Activated CD4-positive, alpha-beta T cell treated with anti-CD3 and anti-CD28 coated beads, Interleukin-10, Interleukin-2, amounts not matched to agents 100 ng/mL and 50 ng/mL, durations not matched to agents 16 hours and 8 hours (primary cell): ENCODE data around the gene CLK3.
"Not testable (repeated sequence)": the region's sequence is repeated elsewhere in the genome, so short reads cannot be mapped to it uniquely, and the experiment has no call there.

ENCODE experiments used
- DNase-seq: peaks from one replicate; pipeline ENCODE4 v3.0.0-alpha.2; 2020

CLK3 gene

GRCh38 chr15:74646480-74646879 is 30.8 kb downstream of the CLK3 start:
- DNase-seq, result no peak

DNA sequence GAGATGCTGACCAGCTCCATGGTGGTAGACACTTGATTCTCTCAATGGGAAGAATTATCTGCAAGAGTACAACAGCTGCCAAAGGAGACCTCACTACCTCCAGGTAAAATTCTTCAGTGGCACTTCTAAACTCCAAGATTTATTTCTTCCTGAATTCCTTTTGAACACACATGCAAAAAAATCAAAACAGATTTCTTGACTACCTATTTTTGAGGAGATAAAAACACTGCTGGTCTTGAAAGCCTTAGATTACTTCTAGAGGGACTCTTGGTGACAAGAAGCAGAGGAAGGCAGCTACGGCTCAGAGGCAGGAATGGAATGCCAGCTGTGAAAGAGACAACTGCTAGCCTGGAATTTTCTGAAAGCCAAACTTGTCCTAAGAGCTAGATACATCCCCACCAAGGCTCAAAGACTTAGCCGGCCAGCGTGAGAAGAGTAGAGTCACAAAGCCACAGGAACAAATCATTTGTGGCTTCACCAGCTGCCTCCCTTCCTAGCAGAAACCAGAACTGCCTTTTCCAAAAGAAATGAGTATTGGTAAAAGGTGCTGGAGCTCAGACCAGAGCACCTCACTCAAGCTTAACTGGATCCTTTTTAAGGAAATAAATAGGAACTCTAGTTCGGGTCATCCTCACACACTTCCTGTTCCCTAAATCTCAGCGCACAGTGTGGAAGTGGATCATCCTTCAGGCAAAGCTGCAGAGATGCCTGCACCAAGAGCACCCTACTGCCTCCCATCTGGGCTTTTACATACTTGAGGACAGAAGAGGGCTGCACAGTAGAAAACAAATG is 32.6 kb downstream of the CLK3 start:
- no peak for DNase-seq

DNA sequence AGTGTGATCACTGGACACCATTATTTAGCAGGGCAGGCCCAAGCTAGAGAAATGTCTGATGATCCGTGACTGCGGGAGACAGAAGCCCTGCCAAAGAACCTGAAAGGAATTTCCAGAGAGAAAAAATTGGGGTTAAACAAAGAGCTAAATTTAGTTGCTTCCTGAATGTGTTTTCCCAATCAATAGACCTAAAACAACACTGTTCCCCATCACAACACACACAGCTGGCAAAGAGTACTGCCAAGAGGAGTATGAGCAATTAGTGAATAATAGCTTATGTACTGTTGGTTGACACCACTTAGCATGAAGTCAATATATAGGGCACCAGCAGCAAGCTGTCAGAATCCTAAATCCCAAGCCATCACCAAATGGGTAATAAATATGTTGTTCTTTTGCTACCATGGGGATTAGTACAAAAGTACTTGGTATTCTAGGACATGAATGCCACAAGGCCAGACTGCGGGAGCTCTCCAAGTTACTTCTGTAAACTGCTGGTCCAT is 35.7 kb downstream of the CLK3 start:
- DNase-seq, result no peak

- no peak for DNase-seq
Measured at GRCh38 chr15:74653426-74654102, 37.9 kb downstream of the CLK3 start.

- peak; percentile 79 for DNase-seq
Measured at GRCh38 chr15:74655424-74655823, 39.8 kb downstream of the CLK3 start.

DNA sequence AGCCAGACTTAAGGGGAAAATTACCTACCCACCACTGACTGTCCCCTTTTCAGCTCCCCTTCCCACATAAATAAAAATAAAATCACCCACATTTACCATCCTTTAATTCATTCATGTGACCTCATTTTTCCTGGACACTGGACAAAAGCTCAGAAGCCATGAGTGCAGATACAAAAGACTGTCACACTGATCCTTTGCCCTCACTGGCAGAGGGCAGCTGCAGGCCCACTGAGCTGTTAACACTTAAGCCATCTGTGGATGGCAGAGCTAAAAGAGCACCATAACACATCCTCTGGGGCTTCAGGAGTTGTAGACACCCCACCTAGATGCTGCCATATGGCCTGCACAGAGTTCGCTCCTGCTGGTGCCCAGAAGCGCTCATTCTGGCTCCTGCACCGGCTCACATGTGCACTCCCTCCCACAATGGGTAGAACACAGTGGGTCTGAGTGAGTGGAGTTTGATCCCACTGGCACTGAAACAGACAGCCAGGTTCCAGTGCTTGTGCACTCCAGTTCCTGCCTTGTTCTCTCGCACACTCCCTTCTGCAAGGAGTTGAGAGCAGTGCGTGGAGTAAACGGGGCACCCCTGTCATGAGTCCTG is 41.4 kb downstream of the CLK3 start:
- no peak for DNase-seq

DNA sequence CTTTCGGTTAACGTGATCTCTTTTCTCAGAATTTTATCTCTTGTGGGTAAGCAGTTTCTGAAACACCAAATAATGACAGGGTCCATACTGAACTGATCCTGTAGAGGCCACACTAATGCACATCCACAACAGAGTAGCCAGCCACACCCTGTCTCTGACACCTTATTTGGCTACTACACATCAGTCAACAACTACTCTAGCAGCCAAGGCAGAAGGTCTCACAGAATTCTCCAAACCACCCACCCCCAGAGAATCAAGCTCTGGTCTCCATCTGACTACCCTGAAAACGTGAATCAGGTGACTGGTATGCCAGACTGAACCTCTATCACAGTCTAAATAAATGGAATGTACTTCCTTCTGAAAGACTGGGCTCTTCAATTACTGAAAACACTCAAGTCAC is 42.2 kb downstream of the CLK3 start:
- DNase-seq, result no peak

DNA sequence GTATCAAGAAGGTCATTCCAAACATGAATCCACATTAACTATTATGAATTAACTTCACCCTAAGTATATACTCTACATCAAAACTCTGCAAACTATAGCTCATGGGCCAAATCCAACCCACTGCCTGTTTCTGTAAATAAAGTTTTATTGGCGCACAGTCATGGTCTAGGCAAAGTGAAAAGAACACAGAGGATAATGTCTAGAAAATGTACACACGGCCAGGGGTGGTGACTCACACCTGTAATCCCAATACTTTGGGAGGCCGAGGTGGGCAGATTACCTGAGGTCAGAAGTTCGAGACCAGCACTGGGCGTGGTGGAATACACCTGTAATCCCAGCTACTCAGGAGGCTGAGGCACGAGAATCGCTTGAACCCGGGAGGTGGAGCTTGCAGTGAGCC is 45.6 kb downstream of the CLK3 start:
- not testable (repeated sequence) for DNase-seq

DNA sequence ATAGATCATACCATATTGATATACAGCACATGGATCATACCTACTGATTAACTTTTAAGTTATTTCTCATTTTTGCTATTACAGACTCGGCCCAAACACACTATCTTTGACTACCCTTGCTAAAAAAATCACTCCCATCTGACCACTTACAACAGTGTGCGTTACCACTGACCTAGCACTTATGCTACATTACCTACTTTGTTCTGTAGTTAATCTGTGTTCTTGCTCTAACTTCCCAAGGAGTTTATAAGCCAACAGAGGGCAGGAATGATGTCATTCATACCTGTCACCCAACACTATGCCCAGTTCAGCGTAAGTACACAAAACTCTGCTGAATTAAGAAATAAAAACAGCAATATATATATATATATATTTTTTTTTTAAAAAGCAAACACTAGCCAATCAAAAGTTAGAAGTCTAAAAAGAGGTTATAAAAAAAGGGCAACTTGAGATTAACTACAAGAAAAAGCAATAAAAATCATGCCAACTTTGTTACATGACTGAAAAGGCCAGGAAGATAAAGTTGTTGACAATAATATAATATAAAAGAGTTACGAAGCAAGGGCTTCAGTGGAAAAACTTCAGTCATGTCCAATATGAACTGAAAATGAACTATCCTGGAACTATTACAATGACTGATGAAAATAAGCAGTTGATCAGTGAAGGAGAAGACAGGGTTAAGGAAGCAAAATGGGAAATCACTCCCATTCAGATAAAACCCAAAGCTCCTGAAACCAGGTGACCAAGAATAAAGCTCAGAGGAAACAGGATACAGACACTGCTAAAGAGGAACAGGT is 46.6 kb downstream of the CLK3 start:
- DNase-seq, result no peak

- DNase-seq, result no peak
Measured at GRCh38 chr15:74663303-74664027, 47.8 kb downstream of the CLK3 start.

DNA sequence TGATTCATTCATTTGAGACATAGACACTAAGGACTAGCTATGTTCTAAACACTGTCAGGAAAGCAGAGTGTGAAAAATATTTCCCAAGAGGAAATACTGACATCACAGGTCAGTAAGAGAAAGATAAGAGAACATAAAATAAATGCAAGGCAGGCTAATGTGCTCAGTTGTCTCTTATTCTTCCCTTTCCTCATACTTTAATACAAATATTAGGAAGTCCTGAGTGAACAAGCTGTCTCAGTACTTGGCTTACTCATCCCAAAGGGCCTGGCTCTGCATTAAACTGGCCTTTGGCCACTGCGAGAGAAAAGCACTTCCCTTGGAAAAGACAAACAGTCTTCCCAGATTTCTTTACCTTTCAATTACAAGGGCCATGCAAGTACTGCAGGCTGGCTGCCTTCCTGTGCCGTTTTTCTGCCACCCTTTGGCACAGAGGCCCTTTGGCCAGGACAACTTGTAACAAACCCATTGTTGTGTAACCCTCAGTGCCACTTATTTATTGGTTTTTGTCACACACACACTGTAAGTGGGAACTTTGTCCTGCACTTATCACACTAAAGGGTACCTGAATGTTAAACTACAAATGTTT is 48.5 kb downstream of the CLK3 start:
- no peak for DNase-seq

- DNase-seq, result no peak
Measured at GRCh38 chr15:74664670-74665069, 49.0 kb downstream of the CLK3 start.

- no peak for DNase-seq
Measured at GRCh38 chr15:74667975-74668374, 52.3 kb downstream of the CLK3 start.

DNA sequence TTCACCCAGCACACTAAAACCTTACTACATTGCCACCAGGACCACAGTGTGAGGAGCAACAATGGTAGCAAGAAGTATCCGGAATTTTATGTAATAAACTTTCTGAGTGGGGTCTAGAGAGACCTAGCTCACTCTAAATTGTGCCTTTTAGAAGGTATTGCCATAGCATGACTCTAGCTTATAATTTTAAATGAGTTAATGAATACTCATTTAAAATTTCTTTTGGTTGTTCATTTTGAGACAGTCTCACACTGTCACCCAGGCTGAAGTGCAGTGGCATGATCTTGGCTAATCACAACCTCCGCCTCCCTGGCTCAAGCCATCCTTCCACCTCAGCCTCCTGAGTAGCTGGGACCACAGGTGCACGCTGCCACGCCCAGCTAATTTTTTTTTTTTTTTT is 54.0 kb downstream of the CLK3 start:
- DNase-seq, result no peak

DNA sequence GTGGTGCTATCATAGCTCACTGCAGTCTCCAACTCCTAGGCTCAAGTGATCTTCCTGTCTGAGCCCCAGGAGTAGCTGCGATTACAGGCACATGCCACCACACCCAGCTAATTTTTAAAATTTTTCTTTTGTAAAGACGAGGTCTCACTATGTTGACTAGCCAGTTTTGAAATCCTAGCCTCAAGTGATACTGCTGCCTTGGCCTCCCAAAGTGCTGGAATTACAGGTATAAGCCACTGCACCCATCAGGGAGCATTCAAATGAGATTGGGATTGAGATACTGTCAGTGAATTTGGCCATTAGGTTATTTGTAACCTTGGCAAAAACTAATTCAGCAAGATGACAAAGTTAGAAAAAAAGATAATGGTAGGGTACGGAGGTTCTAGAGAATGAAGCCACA is 58.5 kb downstream of the CLK3 start:
- DNase-seq, result no peak

GRCh38 chr15:74676801-74677200 is 61.2 kb downstream of the CLK3 start:
- no peak for DNase-seq
